Stimulated activated CD8-positive, alpha-beta memory T cell treated with anti-CD3 and anti-CD28 coated beads, Interleukin-4, amount 100 ng/mL, for 4 hours (primary cell): ENCODE results near the gene ASB2.
A peak's percentile ranks its signal among the peaks of the same experiment; 100 is the strongest.

Experiments used
- DNase-seq, 2 donors: peaks; one replicate each; pipeline ENCODE4 v3.0.0-alpha.2; 2020; ENCODE audit warnings: low read depth in 2 of 2, low spot score in 1 of 2

ASB2 gene

DNA sequence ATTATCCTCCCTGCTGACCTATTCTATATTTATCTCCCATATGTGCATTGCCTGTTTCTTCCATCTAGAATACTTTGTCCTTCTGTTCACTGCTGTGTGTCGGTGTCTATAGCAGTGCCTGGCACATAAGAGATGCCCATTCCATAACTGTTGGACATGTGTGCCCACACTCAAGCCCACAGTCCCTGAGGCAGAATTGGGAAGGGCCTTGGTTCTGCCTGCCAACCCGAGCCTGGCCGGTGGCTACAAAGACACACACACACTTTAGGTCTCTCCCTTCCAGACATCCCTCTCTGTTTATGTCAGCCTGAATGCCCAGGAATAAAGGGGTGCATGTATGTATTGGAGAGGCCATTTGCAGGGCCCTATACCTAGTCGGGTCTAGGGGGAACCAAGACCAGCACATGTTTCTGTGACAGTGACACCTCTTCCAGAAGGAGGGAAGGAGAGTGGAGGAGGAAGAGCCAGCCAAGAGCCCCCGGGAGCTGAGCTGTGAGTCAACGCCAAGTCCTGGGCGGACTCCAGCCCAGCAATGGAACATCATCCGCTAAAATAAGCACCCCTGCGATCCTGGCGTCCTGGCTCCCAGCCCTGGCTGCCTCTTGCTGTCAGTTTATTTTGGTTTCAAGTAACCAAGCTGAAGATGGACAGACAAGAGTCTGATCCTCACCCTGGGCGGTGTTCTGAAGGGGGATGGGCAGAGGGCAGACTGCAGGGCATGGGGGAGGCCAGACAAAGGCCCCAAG is 4.3 kb upstream of the ASB2 start:
- no peak for DNase-seq

- no peak for DNase-seq
These were observed 2.4 kb upstream of the ASB2 start for GRCh38 chr14:93978735-93979134.

GRCh38 chr14:93977790-93978581 is 1.6 kb upstream of the ASB2 start:
- peak; percentile 36 to 63 for DNase-seq

DNA sequence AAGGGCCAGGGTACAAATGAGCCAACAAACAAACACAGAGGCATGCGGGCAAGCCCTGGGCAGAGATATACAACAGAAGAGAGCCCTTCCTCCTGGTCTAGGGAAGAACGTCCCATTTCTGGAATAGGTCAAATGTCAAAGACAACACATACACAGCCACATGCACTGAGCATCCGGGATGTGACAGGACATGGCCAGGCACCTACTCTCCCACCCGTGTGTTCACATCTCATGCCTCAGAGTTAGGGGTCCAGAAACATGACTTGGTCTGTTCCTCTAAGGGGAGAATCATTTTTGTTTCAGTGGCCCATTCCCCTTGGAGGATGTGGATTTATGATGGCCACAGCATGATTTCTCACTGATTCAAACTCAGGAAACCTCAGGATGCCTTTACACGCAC is 801 bp upstream of the ASB2 start:
- no peak for DNase-seq

GRCh38 chr14:93975791-93976476 is 436 bp downstream of the ASB2 start:
- no peak for DNase-seq

GRCh38 chr14:93974833-93975232 is 1.5 kb downstream of the ASB2 start:
- no peak for DNase-seq

DNA sequence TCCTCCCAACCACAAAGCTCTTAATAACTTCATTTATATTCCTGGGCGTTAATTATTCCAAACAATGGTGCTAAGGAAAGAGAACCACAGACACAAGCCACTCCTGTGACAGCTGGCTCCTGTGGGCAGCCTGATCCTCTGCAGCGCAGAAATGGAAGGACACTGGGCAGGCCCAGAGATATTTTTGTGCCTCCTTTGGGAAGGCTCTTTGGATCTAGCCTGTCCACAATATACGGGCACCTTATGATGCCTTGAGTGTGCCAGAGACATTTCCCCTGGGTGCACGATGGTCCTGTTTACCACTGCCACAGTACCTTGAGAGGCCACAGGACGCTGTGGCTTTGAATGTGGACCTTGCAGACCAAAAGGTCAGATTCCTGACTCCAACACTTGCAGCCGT is 2.1 kb downstream of the ASB2 start:
- no peak for DNase-seq

DNA sequence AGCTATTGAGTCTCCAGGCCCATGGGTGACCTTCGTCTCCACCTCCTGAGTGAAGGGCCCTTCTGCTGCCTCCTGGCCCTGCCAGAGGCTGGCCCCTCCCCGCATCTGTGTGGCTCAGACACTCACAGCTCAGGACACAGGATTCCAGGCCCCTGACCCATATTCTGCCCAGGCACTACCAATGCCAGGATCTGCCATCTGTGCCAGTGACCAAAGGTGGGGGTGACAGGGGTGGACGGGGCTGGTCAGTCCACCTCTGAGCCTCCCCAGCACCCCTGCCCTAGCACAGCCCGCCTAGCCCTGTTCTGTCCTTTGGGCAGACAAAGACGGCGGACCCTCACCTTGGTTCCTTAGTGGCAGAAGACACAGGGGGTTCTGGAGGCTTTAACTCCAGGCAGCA is 2.8 kb downstream of the ASB2 start:
- DNase-seq: no peak

- no peak for DNase-seq
These were observed 3.7 kb downstream of the ASB2 start for GRCh38 chr14:93972618-93973205.

DNA sequence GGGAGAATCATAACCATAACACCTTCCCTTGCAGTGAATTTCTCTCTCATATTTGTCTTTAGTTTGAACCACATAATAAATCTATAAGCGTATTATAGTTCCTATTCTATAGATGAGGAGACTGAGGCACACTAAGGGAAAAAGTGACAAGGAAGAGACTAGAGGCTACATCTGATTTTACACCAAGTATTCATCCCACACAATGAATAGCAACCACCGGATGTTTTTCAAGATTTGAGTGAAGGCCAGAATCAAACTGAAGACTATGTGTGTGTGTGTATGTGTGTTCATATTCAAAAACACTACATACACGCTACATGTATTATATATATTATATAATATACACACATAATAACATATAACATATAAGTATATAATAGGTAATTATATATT is 4.7 kb downstream of the ASB2 start:
- no peak for DNase-seq

GRCh38 chr14:93970965-93971634 is 5.3 kb downstream of the ASB2 start:
- DNase-seq: peak; percentile 33 to 37

GRCh38 chr14:93970585-93970964 is 5.8 kb downstream of the ASB2 start:
- peak; percentile 48 to 58 for DNase-seq

GRCh38 chr14:93969082-93969828 is 7.1 kb downstream of the ASB2 start:
- no peak for DNase-seq

DNA sequence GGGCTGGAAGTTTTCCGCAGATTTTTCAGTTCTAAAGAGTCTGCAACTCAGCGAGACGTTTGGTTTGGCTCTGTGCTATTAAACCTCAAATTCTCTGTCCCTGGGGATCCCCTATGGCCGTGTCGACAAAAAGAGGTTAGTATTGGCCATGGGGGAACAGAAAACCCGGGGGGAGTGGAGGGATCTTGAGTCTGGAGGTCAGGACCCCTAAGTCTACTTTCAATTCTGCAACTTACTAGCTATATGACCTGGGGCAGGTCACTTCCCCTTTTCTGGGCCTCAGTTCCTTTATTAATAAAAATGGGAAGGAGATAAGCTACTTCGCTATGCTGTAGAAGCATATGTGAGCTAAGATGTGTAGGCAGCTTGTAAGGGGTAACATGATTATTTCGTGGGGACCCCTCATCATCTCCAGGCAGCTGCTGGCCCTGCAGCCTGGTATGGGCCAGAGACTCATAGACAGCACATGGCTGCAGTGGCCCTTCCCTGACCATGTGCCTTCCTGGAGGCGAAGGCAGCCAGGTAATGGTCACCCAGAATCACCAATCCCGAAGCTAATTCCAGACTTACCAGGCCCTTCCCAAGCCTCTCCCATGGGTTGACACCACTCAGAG is 8.6 kb downstream of the ASB2 start:
- no peak for DNase-seq

- DNase-seq: no peak
These were observed 10.4 kb downstream of the ASB2 start for GRCh38 chr14:93965946-93966474.

- no peak for DNase-seq
These were observed 11.0 kb downstream of the ASB2 start for GRCh38 chr14:93965287-93965821.

DNA sequence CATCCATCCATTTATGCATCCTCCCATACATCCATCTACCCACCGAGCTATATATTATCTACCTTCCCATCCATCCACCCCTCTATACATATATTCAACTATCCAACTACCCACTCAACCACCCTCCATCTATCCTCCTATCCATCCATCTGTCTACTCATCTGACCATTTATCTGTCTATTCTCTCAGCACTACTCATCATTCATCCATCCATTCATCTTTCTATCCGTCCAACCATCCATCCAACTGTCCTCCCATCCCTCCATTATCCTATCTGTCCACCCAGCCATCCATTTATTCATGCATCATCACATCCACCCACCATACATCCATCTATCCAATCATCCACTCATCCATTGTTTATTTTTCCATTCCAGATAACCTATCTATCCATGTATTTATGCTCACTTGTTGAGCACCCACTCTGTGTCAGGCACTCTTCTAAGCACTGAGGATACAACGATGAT is 11.5 kb downstream of the ASB2 start:
- DNase-seq: no peak

DNA sequence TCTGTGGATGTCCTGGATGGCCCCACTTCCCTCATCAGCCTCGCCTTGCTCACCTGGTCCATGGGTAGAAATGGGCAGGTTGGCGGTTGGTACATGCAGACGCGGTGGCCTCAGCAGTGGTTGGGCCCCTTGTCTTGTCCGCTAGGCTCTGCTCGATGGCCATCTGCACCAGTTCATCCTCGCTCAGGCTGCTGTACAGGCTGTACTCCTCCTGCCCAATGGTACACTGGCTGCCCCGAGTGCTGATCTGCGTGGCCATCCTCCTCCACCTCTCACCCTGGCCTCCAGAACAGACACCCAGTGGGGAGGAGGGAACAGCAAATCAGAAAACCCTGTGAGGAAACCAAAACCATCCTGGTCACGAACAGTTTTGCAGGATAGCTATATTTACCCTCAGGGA is 12.1 kb downstream of the ASB2 start:
- DNase-seq: no peak

GRCh38 chr14:93963692-93964091 is 12.7 kb downstream of the ASB2 start:
- no peak for DNase-seq
